NCI-H1092 treated with DMSO at 0.1 percent for 48 hours (cell line): ENCODE results near the gene MCRIP2.

ENCODE experiments used
- DNase-seq: peaks from one replicate; lab custom pipeline; 2025; lab: John Stamatoyannopoulos, UW

MCRIP2 gene

GRCh38 chr16:648781-649589 lies 7.4 kb downstream of the MCRIP2 start, which contains the start of gene WDR90:
Gene WDR90, plus strand, starts transcription at chr16:649365. Its CDS starts 52 bp downstream, at chr16:649417.
- peak; percentile 82 for DNase-seq

- no peak for DNase-seq
Measured at GRCh38 chr16:649631-650030, 8.0 kb downstream of the MCRIP2 start.

GRCh38 chr16:651844-652243 lies 10.2 kb downstream of the MCRIP2 start:
- DNase-seq: no peak

GRCh38 chr16:652454-653305 lies 11.1 kb downstream of the MCRIP2 start:
- no peak for DNase-seq

GRCh38 chr16:654034-654433 lies 12.4 kb downstream of the MCRIP2 start:
- no peak for DNase-seq

- DNase-seq: no peak
Measured at GRCh38 chr16:657487-657886, 15.9 kb downstream of the MCRIP2 start.

GRCh38 chr16:658679-659571 lies 17.3 kb downstream of the MCRIP2 start:
- no peak for DNase-seq

- DNase-seq: no peak
Measured at GRCh38 chr16:659618-660017, 18.0 kb downstream of the MCRIP2 start.

GRCh38 chr16:660132-660458 lies 18.5 kb downstream of the MCRIP2 start:
- no peak for DNase-seq

- peak; percentile 60 for DNase-seq
Measured at GRCh38 chr16:660459-661183, 19.0 kb downstream of the MCRIP2 start.

- DNase-seq: no peak
Measured at GRCh38 chr16:661184-661821, 19.7 kb downstream of the MCRIP2 start.

GRCh38 chr16:662095-662494 lies 20.5 kb downstream of the MCRIP2 start:
- no peak for DNase-seq

- no peak for DNase-seq
Measured at GRCh38 chr16:662597-662996, 21.0 kb downstream of the MCRIP2 start.

- no peak for DNase-seq
Measured at GRCh38 chr16:666572-666971, 24.9 kb downstream of the MCRIP2 start.

GRCh38 chr16:667113-667779 lies 25.6 kb downstream of the MCRIP2 start:
- no peak for DNase-seq

- peak; percentile 89 for DNase-seq
Measured at GRCh38 chr16:667780-668518, 26.3 kb downstream of the MCRIP2 start, which contains the start of gene RHOT2. Gene RHOT2, plus strand, starts transcription at chr16:668132. Its CDS starts 68 bp downstream, at chr16:668200.

GRCh38 chr16:668519-669171 lies 27.0 kb downstream of the MCRIP2 start:
- DNase-seq: no peak

GRCh38 chr16:669666-670065 lies 28.0 kb downstream of the MCRIP2 start:
- DNase-seq: no peak
